ENCODE measurements around the gene VHLL.

The VHLL gene

GRCh38 chr1:156308078-156308477 is 9.0 kb upstream of the VHLL start:
- H3K9me3 Mint-ChIP-seq = no peaks in the 10 kb centered on the region
- no peaks in the 10 kb centered on the region for H3K4me1 Mint-ChIP-seq
- no peak overlapping the region for H3K27ac Mint-ChIP-seq
- H3K27me3 Mint-ChIP-seq = no peaks in the 10 kb centered on the region
- H3K4me3 Mint-ChIP-seq = no peak overlapping the region
- DNase-seq (no peak), ATAC-seq (no peak)

- Mint-ChIP-seq H3K4me1 (no peaks in the 10 kb centered on the region), H3K4me3 (no peak overlapping the region), H3K27ac (no peak overlapping the region), H3K9me3 (no peaks in the 10 kb centered on the region), H3K27me3 (no peaks in the 10 kb centered on the region)
- no peak for DNase-seq
- ATAC-seq = no peak
Measured at GRCh38 chr1:156305215-156305614, 6.1 kb upstream of the VHLL start.

GRCh38 chr1:156303241-156303640 is 4.1 kb upstream of the VHLL start:
- DNase-seq = no peak
- no peak for ATAC-seq
- no peak overlapping the region for H3K27ac Mint-ChIP-seq
- H3K27me3 Mint-ChIP-seq = no peaks in the 10 kb centered on the region
- no peaks in the 10 kb centered on the region for H3K9me3 Mint-ChIP-seq
- no peak overlapping the region for H3K4me3 Mint-ChIP-seq
- H3K4me1 Mint-ChIP-seq = no peaks in the 10 kb centered on the region

- H3K27ac Mint-ChIP-seq = peak within 1 kb of the TSS; percentile 84 to 97
- peak within 1 kb of the TSS; percentile 94 to 95 for H3K4me3 Mint-ChIP-seq
- H3K4me1 Mint-ChIP-seq = peaks cover 14% of the 10 kb centered on the region
- H3K9me3 Mint-ChIP-seq = no peaks in the 10 kb centered on the region
- DNase-seq (peak; percentile 41 to 47), ATAC-seq (peak; percentile 89)
- no peaks in the 10 kb centered on the region for H3K27me3 Mint-ChIP-seq
Measured at GRCh38 chr1:156295391-156295947, 3.6 kb downstream of the VHLL start, which contains the start of gene GLMP. Gene GLMP (minus strand): TSS chr1:156295679. CDS start chr1:156295645, 34 bp downstream.

- H3K27ac Mint-ChIP-seq = no peak overlapping the region
- H3K9me3 Mint-ChIP-seq = no peaks in the 10 kb centered on the region
- no peak overlapping the region for H3K4me3 Mint-ChIP-seq
- DNase-seq (no peak), ATAC-seq (no peak)
- no peaks in the 10 kb centered on the region for H3K27me3 Mint-ChIP-seq
- peaks cover 14% of the 10 kb centered on the region for H3K4me1 Mint-ChIP-seq
Measured at GRCh38 chr1:156293895-156294294, 5.2 kb downstream of the VHLL start.

GRCh38 chr1:156293098-156293434 is 6.0 kb downstream of the VHLL start:
- no peak overlapping the region for H3K4me3 Mint-ChIP-seq
- H3K9me3 Mint-ChIP-seq = no peaks in the 10 kb centered on the region
- H3K27ac Mint-ChIP-seq = peak overlapping the region in 1 of 2 donors; percentile 64
- ATAC-seq = no peak
- no peak for DNase-seq
- H3K4me1 Mint-ChIP-seq = peaks cover 14% of the 10 kb centered on the region
- H3K27me3 Mint-ChIP-seq = no peaks in the 10 kb centered on the region

GRCh38 chr1:156291226-156292061 is 7.7 kb downstream of the VHLL start:
- H3K4me3 Mint-ChIP-seq = peak overlapping the region; percentile 38 to 46
- no peak for DNase-seq

GRCh38 chr1:156289857-156290256 is 9.2 kb downstream of the VHLL start:
- Mint-ChIP-seq H3K27ac (peak overlapping the region in 1 of 2 donors; percentile 52), H3K9me3 (no peaks in the 10 kb centered on the region), H3K4me3 (no peak overlapping the region), H3K4me1 (peaks cover 10% of the 10 kb centered on the region), H3K27me3 (no peaks in the 10 kb centered on the region)
- no peak for ATAC-seq
- no peak for DNase-seq

More at GRCh38 chr1:156291226-156292061, 7.7 kb downstream of the VHLL start:
- peak overlapping the region in 1 of 2 donors; percentile 50 for H3K27ac Mint-ChIP-seq
- H3K4me1 Mint-ChIP-seq = peaks cover 14% of the 10 kb centered on the region
- ATAC-seq = no peak
- no peaks in the 10 kb centered on the region for H3K9me3 Mint-ChIP-seq
- no peaks in the 10 kb centered on the region for H3K27me3 Mint-ChIP-seq

- Mint-ChIP-seq H3K4me1 (peaks cover 26% of the 10 kb centered on the region), H3K9me3 (no peaks in the 10 kb centered on the region), H3K27ac (no peak overlapping the region), H3K27me3 (no peaks in the 10 kb centered on the region), H3K4me3 (no peak overlapping the region)
- ATAC-seq (no peak), DNase-seq (no peak)
Measured at GRCh38 chr1:156286061-156286460, 13.0 kb downstream of the VHLL start.

- Mint-ChIP-seq H3K27ac (peak overlapping the region in 1 of 2 donors; percentile 90), H3K9me3 (no peaks in the 10 kb centered on the region), H3K4me3 (no peak overlapping the region), H3K27me3 (no peaks in the 10 kb centered on the region), H3K4me1 (peaks cover 33% of the 10 kb centered on the region)
- no peak for ATAC-seq
- no peak for DNase-seq
Measured at GRCh38 chr1:156285437-156285836, 13.7 kb downstream of the VHLL start.

- H3K27ac Mint-ChIP-seq = no peak overlapping the region
- no peak for ATAC-seq
Measured at GRCh38 chr1:156284757-156285156, 14.3 kb downstream of the VHLL start.

GRCh38 chr1:156284112-156284511 is 15.0 kb downstream of the VHLL start, which contains the start of gene TMEM79:
Gene TMEM79 (plus strand): TSS chr1:156284325. CDS start chr1:156285227, 902 bp downstream.
- peak within 1 kb of the TSS; percentile 98 for H3K27ac Mint-ChIP-seq
- no peak for ATAC-seq
- no peak for DNase-seq
- peaks cover 40% of the 10 kb centered on the region for H3K4me1 Mint-ChIP-seq
- H3K4me3 Mint-ChIP-seq = peak within 1 kb of the TSS; percentile 90 to 96
- H3K27me3 Mint-ChIP-seq = no peaks in the 10 kb centered on the region
- H3K9me3 Mint-ChIP-seq = no peaks in the 10 kb centered on the region

More at GRCh38 chr1:156284757-156285156, 14.3 kb downstream of the VHLL start:
- no peaks in the 10 kb centered on the region for H3K9me3 Mint-ChIP-seq
- no peaks in the 10 kb centered on the region for H3K27me3 Mint-ChIP-seq
- peak overlapping the region in 1 of 2 donors; percentile 42 for H3K4me3 Mint-ChIP-seq
- H3K4me1 Mint-ChIP-seq = peaks cover 39% of the 10 kb centered on the region
- DNase-seq = no peak

- ATAC-seq (no peak), DNase-seq (no peak)
- Mint-ChIP-seq H3K27me3 (no peaks in the 10 kb centered on the region), H3K4me3 (peak overlapping the region; percentile 90 to 96), H3K9me3 (no peaks in the 10 kb centered on the region), H3K27ac (peak overlapping the region; percentile 98), H3K4me1 (peaks cover 40% of the 10 kb centered on the region)
Measured at GRCh38 chr1:156283521-156283920, 15.6 kb downstream of the VHLL start.

GRCh38 chr1:156282479-156283222 is 16.5 kb downstream of the VHLL start, which contains the start of gene SMG5:
Gene SMG5 (minus strand): TSS chr1:156282825. CDS start chr1:156282680, 145 bp downstream.
- H3K4me1 Mint-ChIP-seq = peaks cover 48% of the 10 kb centered on the region
- ATAC-seq (peak; percentile 93), DNase-seq (peak; percentile 96 to 98)
- peak within 1 kb of the TSS; percentile 90 to 96 for H3K4me3 Mint-ChIP-seq
- H3K27ac Mint-ChIP-seq = peak within 1 kb of the TSS; percentile 98
- H3K27me3 Mint-ChIP-seq = no peaks in the 10 kb centered on the region
- no peaks in the 10 kb centered on the region for H3K9me3 Mint-ChIP-seq

GRCh38 chr1:156281693-156282478 is 17.2 kb downstream of the VHLL start:
- Mint-ChIP-seq H3K4me3 (peak overlapping the region; percentile 90 to 96), H3K27ac (peak overlapping the region; percentile 98), H3K27me3 (no peaks in the 10 kb centered on the region), H3K4me1 (peaks cover 48% of the 10 kb centered on the region), H3K9me3 (no peaks in the 10 kb centered on the region)
- ATAC-seq (no peak), DNase-seq (peak in 1 of 2 donors; percentile 23)

All from stimulated activated naive CD8-positive, alpha-beta T cell treated with anti-CD3 and anti-CD28 coated beads, Interleukin-15, amount 100 ng/mL, for 72 hours (primary cell).